ENCODE measurements around the gene GLRX5.

DNA sequence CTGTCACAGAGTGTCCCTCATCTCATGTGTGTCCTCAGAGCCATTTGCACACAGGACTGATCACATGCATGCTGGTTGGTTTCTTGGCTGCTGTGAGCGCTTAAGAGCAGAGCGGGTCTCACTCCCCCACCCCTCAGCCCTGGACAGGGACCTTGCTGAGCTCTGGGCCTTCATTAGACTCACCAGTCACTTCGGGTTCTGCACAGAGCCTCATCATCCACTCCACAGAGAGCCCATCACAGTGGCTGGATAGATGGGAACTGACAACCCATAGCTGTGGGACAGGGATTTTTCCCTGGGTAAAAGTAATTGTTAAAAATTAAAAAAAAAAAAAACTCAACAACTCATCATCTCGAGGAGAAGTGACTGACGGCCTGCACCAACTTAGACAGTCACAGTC, 8.2 kb downstream of the GLRX5 start:
- TF ChIP-seq, protein P1, sequence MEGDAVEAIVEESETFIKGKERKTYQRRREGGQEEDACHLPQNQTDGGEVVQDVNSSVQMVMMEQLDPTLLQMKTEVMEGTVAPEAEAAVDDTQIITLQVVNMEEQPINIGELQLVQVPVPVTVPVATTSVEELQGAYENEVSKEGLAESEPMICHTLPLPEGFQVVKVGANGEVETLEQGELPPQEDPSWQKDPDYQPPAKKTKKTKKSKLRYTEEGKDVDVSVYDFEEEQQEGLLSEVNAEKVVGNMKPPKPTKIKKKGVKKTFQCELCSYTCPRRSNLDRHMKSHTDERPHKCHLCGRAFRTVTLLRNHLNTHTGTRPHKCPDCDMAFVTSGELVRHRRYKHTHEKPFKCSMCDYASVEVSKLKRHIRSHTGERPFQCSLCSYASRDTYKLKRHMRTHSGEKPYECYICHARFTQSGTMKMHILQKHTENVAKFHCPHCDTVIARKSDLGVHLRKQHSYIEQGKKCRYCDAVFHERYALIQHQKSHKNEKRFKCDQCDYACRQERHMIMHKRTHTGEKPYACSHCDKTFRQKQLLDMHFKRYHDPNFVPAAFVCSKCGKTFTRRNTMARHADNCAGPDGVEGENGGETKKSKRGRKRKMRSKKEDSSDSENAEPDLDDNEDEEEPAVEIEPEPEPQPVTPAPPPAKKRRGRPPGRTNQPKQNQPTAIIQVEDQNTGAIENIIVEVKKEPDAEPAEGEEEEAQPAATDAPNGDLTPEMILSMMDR (IDR thresholded peaks at IDR 0.05) = no peak
- TF ChIP-seq ESRRA (IDR thresholded peaks at IDR 0.05; ENCODE audit: borderline replicate concordance, low read length) = no peak
- TF ChIP-seq, protein P2, sequence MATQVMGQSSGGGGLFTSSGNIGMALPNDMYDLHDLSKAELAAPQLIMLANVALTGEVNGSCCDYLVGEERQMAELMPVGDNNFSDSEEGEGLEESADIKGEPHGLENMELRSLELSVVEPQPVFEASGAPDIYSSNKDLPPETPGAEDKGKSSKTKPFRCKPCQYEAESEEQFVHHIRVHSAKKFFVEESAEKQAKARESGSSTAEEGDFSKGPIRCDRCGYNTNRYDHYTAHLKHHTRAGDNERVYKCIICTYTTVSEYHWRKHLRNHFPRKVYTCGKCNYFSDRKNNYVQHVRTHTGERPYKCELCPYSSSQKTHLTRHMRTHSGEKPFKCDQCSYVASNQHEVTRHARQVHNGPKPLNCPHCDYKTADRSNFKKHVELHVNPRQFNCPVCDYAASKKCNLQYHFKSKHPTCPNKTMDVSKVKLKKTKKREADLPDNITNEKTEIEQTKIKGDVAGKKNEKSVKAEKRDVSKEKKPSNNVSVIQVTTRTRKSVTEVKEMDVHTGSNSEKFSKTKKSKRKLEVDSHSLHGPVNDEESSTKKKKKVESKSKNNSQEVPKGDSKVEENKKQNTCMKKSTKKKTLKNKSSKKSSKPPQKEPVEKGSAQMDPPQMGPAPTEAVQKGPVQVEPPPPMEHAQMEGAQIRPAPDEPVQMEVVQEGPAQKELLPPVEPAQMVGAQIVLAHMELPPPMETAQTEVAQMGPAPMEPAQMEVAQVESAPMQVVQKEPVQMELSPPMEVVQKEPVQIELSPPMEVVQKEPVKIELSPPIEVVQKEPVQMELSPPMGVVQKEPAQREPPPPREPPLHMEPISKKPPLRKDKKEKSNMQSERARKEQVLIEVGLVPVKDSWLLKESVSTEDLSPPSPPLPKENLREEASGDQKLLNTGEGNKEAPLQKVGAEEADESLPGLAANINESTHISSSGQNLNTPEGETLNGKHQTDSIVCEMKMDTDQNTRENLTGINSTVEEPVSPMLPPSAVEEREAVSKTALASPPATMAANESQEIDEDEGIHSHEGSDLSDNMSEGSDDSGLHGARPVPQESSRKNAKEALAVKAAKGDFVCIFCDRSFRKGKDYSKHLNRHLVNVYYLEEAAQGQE (IDR thresholded peaks at IDR 0.05) = no peak
- TF ChIP-seq, protein P3, sequence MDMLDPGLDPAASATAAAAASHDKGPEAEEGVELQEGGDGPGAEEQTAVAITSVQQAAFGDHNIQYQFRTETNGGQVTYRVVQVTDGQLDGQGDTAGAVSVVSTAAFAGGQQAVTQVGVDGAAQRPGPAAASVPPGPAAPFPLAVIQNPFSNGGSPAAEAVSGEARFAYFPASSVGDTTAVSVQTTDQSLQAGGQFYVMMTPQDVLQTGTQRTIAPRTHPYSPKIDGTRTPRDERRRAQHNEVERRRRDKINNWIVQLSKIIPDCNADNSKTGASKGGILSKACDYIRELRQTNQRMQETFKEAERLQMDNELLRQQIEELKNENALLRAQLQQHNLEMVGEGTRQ (IDR thresholded peaks at IDR 0.05) = no peak
- TF ChIP-seq, protein P4, sequence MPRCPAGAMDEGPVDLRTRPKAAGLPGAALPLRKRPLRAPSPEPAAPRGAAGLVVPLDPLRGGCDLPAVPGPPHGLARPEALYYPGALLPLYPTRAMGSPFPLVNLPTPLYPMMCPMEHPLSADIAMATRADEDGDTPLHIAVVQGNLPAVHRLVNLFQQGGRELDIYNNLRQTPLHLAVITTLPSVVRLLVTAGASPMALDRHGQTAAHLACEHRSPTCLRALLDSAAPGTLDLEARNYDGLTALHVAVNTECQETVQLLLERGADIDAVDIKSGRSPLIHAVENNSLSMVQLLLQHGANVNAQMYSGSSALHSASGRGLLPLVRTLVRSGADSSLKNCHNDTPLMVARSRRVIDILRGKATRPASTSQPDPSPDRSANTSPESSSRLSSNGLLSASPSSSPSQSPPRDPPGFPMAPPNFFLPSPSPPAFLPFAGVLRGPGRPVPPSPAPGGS (IDR thresholded peaks at IDR 0.05) = no peak
- TF ChIP-seq EP300 (IDR thresholded peaks at IDR 0.05) = no peak
- TF ChIP-seq JUNB (IDR thresholded peaks at IDR 0.05) = no peak
